MM.1S (cell line): ENCODE data around the gene ZNF35.

Experiments
- EZH2 ChIP-seq: fragments of 300-600 bp; sonication (generic); optimal IDR thresholded peaks from 2 replicates; pipeline ENCODE3; 2017; ENCODE audit warnings: low read depth, mild to moderate bottlenecking, antibody characterized with exemption, low read length, mixed read lengths
- TF ChIP-seq, protein P1 (sequence below): fragments of 300-600 bp; sonication (generic); IDR thresholded peaks from 2 replicates; pipeline ENCODE4 v1.5.1; 2016; ENCODE audit warnings: antibody characterized with exemption, low read length, mixed read lengths

GRCh38 chr3:44659434-44659833, 10.9 kb downstream of the ZNF35 start:
- TF ChIP-seq, protein P1, sequence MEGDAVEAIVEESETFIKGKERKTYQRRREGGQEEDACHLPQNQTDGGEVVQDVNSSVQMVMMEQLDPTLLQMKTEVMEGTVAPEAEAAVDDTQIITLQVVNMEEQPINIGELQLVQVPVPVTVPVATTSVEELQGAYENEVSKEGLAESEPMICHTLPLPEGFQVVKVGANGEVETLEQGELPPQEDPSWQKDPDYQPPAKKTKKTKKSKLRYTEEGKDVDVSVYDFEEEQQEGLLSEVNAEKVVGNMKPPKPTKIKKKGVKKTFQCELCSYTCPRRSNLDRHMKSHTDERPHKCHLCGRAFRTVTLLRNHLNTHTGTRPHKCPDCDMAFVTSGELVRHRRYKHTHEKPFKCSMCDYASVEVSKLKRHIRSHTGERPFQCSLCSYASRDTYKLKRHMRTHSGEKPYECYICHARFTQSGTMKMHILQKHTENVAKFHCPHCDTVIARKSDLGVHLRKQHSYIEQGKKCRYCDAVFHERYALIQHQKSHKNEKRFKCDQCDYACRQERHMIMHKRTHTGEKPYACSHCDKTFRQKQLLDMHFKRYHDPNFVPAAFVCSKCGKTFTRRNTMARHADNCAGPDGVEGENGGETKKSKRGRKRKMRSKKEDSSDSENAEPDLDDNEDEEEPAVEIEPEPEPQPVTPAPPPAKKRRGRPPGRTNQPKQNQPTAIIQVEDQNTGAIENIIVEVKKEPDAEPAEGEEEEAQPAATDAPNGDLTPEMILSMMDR = no peak
- no peak for TF ChIP-seq EZH2
